Measurements from ENCODE around the gene FBXO47.

FBXO47 gene

GRCh38 chr17:38903404-38903803 is 63.8 kb downstream of the FBXO47 start:
- no peak for DNase-seq (ENCODE audit: low spot score)

GRCh38 chr17:38900978-38901656 is 66.1 kb downstream of the FBXO47 start:
- DNase-seq (ENCODE audit: low spot score): peak; percentile 99

GRCh38 chr17:38899421-38899820 is 67.8 kb downstream of the FBXO47 start:
- no peak for DNase-seq (ENCODE audit: low spot score)

- peak; percentile 76 for DNase-seq (ENCODE audit: low spot score)
Measured at GRCh38 chr17:38898812-38899348, 68.3 kb downstream of the FBXO47 start.

GRCh38 chr17:38898291-38898679 is 68.9 kb downstream of the FBXO47 start:
- DNase-seq (ENCODE audit: low spot score): no peak

- DNase-seq (ENCODE audit: low spot score): no peak
Measured at GRCh38 chr17:38897671-38898290, 69.4 kb downstream of the FBXO47 start.

- no peak for DNase-seq (ENCODE audit: low spot score)
Measured at GRCh38 chr17:38897176-38897575, 70.0 kb downstream of the FBXO47 start.

- no peak for DNase-seq (ENCODE audit: low spot score)
Measured at GRCh38 chr17:38896346-38896954, 70.8 kb downstream of the FBXO47 start.

- DNase-seq (ENCODE audit: low spot score): no peak
Measured at GRCh38 chr17:38894276-38894675, 72.9 kb downstream of the FBXO47 start.

GRCh38 chr17:38893607-38894006 is 73.6 kb downstream of the FBXO47 start:
- no peak for DNase-seq (ENCODE audit: low spot score)

GRCh38 chr17:38893113-38893512 is 74.1 kb downstream of the FBXO47 start:
- no peak for DNase-seq (ENCODE audit: low spot score)

- no peak for DNase-seq (ENCODE audit: low spot score)
Measured at GRCh38 chr17:38892620-38893019, 74.6 kb downstream of the FBXO47 start.

- DNase-seq (ENCODE audit: low spot score): no peak
Measured at GRCh38 chr17:38892083-38892482, 75.1 kb downstream of the FBXO47 start.

- DNase-seq (ENCODE audit: low spot score): no peak
Measured at GRCh38 chr17:38891441-38891840, 75.8 kb downstream of the FBXO47 start.

GRCh38 chr17:38890410-38890746 is 76.8 kb downstream of the FBXO47 start:
- DNase-seq (ENCODE audit: low spot score): no peak

GRCh38 chr17:38889745-38890409 is 77.3 kb downstream of the FBXO47 start:
- no peak for DNase-seq (ENCODE audit: low spot score)

- no peak for DNase-seq (ENCODE audit: low spot score)
Measured at GRCh38 chr17:38888842-38889241, 78.4 kb downstream of the FBXO47 start.

- DNase-seq (ENCODE audit: low spot score): no peak
Measured at GRCh38 chr17:38886643-38887010, 80.6 kb downstream of the FBXO47 start.

Data from kidney tubule cell (primary cell).